Astrocyte of the cerebellum (primary cell): ENCODE measurements around the gene DNASE2B.

ENCODE experiments used
- DNase-seq: peaks from one replicate; pipeline ENCODE4 v3.0.0-alpha.2; 2011; ENCODE audit warnings: low read depth
- H3K4me3 ChIP-seq: 2 replicates; pipeline ENCODE4 v1.5.1; 2011; ENCODE audit warnings: mild to moderate bottlenecking, low read depth, low read length, moderate library complexity
- in situ Hi-C: cut with HindIII; loops from 2 replicates; pipeline ENCODE4 v1.10.0; 2017; ENCODE audit warnings: low sequenced_read_pairs
- TF ChIP-seq, protein P1 (sequence below): IDR thresholded peaks from 2 replicates; pipeline ENCODE4 v1.5.1; 2012; ENCODE audit warnings: low read length, low read depth, moderate library complexity, mild to moderate bottlenecking; ENCODE audit errors: missing control alignments

DNASE2B gene

DNA sequence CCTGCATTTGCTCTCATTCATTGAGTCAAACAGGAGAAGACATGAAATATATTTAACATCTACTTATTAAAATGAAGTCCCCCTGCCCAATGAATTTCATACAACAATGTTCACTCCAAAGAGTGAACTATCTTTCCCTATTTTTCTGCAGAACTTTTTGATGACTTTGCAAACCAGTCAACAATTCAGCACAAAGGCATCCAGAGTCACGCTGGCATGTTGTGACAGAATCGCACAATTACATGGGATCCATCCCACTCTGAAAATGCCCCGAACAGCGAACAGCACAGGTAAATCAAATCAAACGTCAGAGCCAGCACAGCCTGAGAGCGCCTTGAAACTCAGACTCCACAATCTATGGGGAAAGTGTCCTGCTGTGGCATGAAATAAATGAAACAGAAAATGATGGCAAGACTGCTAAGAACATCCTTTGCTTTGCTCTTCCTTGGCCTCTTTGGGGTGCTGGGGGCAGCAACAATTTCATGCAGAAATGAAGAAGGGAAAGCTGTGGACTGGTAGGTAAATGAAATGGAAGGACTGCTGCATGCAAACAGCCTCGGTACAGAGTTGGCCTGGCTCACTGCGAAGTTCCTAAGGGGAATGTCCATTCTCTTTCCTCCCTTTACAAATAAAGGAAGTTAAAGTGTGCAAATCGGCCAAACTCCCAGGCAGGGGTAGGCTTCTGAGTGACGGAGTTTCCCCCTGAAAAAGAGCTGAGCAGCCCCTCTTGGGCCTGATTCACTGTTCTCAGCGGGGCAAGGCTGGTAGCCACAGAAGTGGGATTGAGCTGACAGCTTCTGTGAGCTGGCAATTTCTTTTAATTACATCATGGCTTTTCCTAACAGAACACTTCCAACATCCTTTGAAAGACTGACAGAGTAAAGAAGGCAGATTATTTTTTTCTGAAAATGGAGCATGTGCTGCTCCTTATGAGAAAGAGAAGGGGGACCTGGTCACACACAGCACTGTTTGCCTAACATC is at the start of gene DNASE2B:
TSS of gene DNASE2B (plus strand) at position 310 of the 981 bp plus-strand sequence. CDS start at position 391, 81 bp downstream.
- in situ Hi-C loops: no loop called here
- no peak for DNase-seq
- TF ChIP-seq, protein P1, sequence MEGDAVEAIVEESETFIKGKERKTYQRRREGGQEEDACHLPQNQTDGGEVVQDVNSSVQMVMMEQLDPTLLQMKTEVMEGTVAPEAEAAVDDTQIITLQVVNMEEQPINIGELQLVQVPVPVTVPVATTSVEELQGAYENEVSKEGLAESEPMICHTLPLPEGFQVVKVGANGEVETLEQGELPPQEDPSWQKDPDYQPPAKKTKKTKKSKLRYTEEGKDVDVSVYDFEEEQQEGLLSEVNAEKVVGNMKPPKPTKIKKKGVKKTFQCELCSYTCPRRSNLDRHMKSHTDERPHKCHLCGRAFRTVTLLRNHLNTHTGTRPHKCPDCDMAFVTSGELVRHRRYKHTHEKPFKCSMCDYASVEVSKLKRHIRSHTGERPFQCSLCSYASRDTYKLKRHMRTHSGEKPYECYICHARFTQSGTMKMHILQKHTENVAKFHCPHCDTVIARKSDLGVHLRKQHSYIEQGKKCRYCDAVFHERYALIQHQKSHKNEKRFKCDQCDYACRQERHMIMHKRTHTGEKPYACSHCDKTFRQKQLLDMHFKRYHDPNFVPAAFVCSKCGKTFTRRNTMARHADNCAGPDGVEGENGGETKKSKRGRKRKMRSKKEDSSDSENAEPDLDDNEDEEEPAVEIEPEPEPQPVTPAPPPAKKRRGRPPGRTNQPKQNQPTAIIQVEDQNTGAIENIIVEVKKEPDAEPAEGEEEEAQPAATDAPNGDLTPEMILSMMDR: no peak

DNA sequence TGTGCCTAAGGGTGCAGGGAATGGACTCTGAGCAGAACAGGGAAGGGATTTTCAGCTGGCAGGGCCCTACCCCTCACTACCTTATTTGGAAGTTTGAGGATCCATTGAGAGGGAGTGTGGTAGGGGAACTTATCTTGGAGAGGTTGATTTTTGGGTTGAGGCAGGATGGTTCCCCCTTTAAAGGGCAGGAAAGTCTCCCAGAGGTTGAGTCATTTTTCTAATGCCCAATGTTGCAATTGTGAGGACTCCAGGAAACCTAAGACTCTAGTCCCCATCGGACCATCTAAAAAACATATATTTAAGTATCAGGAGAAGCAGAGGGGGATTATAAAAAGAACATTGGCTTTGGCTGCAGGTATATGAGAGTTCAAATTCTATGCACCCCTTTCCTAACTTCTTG is 49.5 kb upstream of the DNASE2B start:
- in situ Hi-C loops: no loop called here

More for the DNA sequence above, at the start of gene DNASE2B:
- H3K4me3 ChIP-seq: no peak within 1 kb of the TSS

DNA sequence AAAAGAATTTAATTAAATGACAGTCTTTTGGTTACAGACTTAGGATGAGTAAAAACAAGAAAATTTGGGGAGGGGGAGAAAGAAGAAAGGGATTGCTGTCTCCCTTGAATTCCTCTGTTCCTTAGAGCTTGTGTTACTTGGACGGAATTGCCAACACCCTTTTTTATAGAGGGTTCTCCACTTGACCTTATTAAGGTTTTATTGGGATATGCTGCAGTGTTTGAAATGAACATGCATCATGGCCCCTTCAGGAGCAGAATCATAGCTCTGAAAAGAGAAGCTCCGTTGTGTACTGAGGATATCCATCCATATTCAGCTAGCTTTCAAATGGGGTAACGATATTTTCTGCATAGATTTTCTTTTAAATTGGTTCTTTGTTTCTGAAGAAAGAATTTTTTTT is 48.2 kb upstream of the DNASE2B start:
- H3K4me3 ChIP-seq: no peak overlapping the region
- in situ Hi-C loops: no loop called here
- TF ChIP-seq, protein P1: no peak
- no peak for DNase-seq

More for the DNA sequence above, 49.5 kb upstream of the DNASE2B start:
- DNase-seq: no peak
- TF ChIP-seq, protein P1: no peak
- no peak overlapping the region for H3K4me3 ChIP-seq

GRCh38 chr1:84350550-84350949 is 47.7 kb upstream of the DNASE2B start:
- in situ Hi-C loops: no loop called here
- TF ChIP-seq, protein P1: no peak
- DNase-seq: no peak
- no peak overlapping the region for H3K4me3 ChIP-seq

GRCh38 chr1:84352298-84353106 is 45.8 kb upstream of the DNASE2B start:
- in situ Hi-C loops: no loop called here
- TF ChIP-seq, protein P1: no peak
- DNase-seq: no peak
- no peak overlapping the region for H3K4me3 ChIP-seq

DNA sequence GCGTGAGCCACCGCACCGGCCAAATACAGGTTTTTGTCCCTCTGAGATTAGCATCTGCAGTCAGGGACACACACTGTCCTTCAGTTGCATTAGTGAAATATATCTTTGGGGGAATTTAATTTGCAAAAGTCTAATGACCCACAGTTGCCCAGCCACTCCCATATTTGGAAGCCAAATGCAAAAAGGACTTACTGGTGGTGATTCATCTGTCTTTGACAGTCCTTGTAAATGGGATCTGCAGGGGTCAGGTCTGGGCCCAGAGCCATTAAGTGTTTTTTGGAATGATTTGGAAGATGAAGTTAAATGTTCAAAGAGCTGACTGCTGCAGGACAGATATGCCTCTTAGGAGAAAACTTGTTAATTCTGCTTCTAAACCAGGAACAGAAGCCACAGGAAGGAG is 44.6 kb upstream of the DNASE2B start:
- peak; percentile 72 for DNase-seq
- in situ Hi-C loops: no loop called here
- H3K4me3 ChIP-seq: no peak overlapping the region
- TF ChIP-seq, protein P1: no peak
